Stimulated activated CD4-positive, alpha-beta T cell treated with anti-CD3 and anti-CD28 coated beads, Interleukin-4, amount 100 ng/mL, for 1 hour (primary cell): Measurements from ENCODE around the gene TBX2.

ENCODE experiments used
- DNase-seq: peaks from one replicate; pipeline ENCODE4 v3.0.0-alpha.2; 2020

Gene TBX2

GRCh38 chr17:61403801-61404662 lies 4.4 kb downstream of the TBX2 start:
- no peak for DNase-seq

DNA sequence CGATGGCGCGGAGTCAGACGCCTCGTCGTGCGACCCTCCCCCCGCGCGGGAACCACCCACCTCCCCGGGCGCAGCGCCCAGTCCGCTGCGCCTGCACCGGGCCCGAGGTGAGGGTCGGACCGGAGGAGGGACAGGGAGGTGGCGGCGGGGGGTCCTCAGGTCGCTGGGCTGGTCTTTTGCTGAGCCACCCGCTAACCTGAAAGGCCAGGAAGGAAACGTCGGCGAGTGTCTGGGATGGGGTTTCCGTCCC lies 4.9 kb downstream of the TBX2 start:
- no peak for DNase-seq

GRCh38 chr17:61404913-61405685 lies 5.5 kb downstream of the TBX2 start:
- no peak for DNase-seq

DNA sequence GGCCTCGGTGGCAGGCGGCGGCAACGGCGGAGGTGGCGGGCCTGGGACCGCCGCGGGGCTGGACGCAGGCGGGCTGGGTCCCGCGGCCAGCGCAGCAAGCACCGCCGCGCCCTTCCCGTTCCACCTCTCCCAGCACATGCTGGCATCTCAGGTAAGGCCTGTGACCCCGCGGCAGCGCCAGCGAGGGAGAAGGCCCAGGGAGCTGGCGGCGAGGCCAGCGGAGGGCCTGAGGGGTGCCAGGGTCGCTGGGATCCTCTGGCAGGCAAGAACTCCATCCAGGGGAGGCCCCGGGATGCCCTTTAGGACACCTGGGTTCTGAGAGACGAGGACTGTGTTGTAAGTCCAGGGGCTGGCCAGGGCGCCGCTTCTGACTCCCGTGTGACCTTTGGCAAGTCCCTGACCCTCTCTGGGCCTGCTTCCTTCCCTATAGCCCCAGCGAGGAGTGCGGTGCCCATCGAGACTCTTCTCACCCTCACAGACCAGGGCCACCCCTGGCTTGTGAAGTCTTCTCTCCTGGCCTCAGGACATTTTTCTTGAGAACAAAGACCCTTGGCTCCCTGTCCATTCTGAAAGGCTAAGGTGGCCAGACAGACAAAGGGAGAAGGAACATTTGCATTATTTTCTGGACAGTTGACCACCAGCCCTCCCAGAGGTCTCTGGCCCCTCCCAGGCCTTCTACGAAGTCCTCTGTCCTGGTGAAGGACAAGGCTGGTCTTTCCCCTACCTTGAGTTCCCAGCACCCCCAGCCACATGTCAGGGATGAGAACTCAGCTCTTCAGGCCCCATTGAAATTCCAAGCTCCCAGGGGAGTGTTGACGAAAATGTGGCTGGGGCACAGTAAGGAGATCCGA lies 6.3 kb downstream of the TBX2 start:
- no peak for DNase-seq

- no peak for DNase-seq
These were observed 6.8 kb downstream of the TBX2 start for GRCh38 chr17:61406537-61406845.

DNA sequence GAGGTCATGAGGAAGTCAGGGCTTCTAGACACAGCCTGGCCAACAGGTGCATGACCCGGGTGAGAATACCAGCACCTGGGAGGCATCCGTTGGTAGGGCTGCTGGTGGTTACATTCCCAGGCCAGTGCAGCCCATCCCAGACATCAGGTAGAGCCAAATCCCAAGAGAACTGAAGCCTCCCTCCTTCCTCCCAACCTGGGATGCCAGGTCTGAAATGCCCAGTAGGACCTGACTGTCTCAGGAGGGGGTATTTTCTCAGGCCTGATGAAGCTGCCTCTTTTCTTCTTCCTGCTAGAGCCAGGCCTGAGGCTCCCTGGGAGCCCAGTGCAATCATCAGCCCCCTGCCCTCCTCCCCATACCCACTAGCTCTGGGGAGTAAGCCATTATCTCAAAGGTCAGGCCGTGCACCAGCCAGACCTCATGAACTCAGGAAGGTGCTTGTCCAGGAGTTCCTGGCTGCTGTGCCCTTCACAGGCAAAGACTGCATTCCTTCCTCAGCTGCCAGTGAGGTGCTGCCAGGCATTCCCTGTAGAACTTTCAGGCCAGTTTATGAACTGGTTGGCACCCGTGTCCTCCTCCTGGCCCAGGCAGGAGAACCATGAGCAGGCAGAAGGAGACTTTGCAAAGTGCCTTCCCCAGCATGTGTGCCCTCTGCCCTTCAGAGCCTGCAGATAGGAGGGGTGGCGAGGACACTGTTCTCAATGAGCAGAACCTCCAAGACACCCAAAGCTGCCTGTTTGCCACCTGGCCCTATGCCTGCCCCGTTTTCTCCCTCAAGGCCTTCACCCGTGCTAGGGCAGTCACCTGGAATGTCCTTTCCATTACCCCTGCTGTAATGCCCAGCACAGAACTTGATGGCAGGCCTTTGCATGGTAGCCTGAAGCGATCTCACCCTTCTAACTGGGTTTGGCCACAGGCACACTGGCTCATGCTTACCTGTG lies 7.6 kb downstream of the TBX2 start:
- no peak for DNase-seq

GRCh38 chr17:61408151-61409041 lies 8.8 kb downstream of the TBX2 start:
- DNase-seq = no peak

DNA sequence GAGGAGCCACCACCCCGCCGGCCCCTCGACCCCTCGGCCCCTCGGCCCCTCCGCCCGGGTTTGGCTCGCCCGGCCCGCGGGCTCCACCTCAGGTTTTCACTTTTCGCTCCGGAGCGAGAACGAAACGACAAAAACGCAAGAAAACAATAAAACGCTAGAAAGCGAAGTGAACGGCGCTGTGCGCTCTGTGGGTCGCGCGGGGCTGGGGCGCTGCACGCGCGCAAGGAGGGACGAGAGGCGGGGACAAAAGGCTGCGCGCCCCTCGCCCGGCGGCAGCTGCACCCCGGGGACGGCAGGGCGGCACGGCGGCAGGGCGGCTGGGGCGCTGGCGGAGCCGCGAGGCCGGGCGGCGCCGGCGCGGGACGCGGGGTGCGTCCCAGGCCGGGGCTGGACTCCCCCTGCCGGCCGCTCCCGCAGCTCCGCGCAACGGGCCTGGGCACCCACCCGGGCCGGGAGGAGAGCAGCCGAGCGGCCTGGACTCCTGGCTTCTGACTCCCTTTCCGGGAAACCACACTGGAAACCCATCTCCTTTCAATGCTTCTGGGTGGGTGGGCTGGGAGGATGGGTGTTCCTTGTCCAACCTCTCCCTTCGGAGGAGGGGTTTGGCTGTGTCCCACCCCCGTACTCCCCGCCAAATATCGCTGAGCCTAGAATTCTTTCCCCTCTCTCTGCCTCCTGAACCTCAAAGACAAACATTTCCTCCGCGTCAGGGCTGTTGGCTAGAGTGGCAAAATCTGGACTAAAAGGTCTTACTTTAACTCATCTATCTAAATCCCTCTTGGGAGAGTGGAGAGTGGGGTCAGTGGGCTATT lies 9.9 kb downstream of the TBX2 start:
- DNase-seq = peak; percentile 40

DNA sequence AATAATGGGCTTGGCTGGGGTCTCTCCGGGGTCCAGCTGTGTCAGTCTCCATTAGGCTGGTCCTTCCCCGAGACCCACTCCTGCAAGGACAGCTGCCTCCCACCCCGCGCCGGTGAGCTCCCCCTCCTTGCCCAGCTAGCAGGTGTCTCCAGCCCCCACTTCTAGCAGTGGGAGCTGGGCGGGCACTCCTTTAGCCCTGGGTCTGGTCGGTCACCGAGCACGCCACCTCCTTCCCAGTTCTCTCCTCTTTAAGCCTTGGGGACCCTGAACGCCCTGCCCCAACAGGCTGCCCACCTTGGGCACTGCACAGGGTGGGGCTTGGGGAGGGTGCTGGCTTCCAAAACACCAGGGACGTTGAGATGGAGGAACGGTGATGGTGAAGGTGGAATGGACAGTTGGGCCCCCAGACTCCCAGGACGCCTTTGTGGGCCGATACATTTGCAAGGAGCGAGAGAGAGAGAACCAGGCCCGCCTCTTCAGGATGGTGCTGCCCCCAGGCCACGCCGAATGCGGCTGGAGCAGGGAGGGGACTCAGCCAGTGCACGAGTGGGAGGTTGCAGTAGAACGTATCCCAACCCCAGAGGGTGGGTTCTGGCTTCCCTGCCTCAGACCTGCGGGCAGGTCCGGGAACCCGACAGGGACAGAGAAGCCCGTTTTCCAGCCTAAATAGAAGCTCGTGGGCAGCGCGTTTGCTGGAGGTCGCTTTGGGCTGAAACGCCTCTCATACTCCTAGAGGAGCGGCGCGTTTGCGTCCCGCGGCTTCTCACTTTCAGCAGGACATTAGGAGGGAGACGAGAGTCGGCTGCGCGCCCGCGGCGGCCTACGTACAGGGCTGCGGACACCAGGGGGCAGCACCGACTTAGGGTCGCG lies 10.7 kb downstream of the TBX2 start:
- peak; percentile 77 for DNase-seq

DNA sequence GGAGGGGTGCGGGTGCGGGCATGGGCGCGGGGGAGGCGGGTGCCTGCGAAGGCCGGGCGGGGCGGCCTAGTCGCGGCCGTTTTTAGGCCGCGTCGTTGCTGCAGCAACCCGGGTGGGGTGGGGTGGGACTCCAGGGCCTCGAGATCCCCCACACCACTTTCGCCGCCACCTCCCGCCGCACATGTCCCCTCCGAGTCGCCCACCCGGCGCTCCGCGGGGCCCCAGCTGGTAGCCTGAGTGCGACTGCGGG lies 11.3 kb downstream of the TBX2 start:
- DNase-seq = no peak

- DNase-seq = no peak
These were observed 11.9 kb downstream of the TBX2 start for GRCh38 chr17:61411261-61412142.

GRCh38 chr17:61412143-61412859 lies 12.7 kb downstream of the TBX2 start:
- DNase-seq = peak; percentile 79

- DNase-seq = no peak
These were observed 13.4 kb downstream of the TBX2 start for GRCh38 chr17:61412860-61413660.

DNA sequence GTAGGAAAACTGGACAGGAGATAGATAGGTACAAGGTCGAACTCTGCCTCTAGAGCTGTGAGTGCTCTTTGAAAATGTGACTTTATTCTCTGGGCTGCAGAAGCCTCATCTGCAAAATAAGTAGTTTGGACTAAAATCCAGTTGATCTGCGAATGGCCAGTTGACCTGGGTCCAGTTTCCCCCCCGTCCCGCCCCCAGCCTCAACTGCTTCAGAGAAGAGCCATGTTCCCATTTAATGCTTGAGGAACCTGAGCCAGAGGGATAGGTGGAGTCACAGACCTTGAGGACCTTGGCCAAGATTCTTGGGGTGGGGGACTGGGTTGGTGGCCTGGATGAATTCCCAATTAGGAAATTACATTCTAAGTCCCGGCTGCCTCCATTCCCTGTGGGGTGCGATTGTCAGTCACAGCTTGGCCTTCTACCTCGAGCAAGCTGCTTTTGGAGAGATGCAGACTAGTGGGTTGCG lies 14.1 kb downstream of the TBX2 start:
- no peak for DNase-seq

GRCh38 chr17:61414141-61414935 lies 14.7 kb downstream of the TBX2 start:
- no peak for DNase-seq

DNA sequence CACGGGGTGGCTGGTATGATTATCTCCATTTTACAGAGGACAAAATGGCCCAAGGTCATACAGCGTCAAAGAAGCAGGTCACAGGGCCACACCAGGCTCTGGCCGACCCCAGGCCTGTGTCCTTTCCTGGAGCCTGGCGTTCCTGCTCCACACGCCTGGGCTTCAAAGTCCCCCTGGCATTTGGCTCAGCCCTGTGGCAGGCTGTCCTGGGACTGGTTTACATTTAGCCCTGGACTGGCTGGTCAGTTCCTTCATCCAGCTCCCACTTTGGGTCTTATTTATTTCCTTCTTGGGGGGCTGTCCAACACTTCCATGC lies 15.3 kb downstream of the TBX2 start:
- DNase-seq = no peak
